Cardiac muscle cell (in vitro differentiated cells and primary cell): Measurements from ENCODE around the gene CCM2. TPM values are rescaled to one million over a fixed set of nuclear protein-coding genes. Genes with fewer than 3 reads are reported as not detected.

ENCODE experiments used
- DNase-seq, 2 donors: peaks; one replicate each; pipeline versions ENCODE4 v3.0.0 to v3.0.0-alpha.2; 2010 to 2017; ENCODE audit warnings: low read depth in 1 of 2, low spot score in 1 of 2
- H3K27ac ChIP-seq: fragments of 200-600 bp; sonication (generic); 2 replicates; pipeline ENCODE4 v1.5.1; 2016
- H3K27me3 ChIP-seq: fragments of 200-600 bp; sonication (generic); 2 replicates; pipeline ENCODE4 v1.6.0; 2016; ENCODE audit warnings: control low read depth
- H3K36me3 ChIP-seq: fragments of 200-600 bp; sonication (generic); 2 replicates; pipeline ENCODE4 v1.5.1; 2016; ENCODE audit warnings: control low read depth
- H3K4me1 ChIP-seq: fragments of 200-600 bp; sonication (generic); 2 replicates; pipeline ENCODE4 v1.8.1; 2017; ENCODE audit warnings: low read depth, mild to moderate bottlenecking, mixed run types
- H3K4me3 ChIP-seq: fragments of 200-600 bp; sonication (generic); 2 replicates; pipeline ENCODE4 v1.5.1; 2016; ENCODE audit warnings: mild to moderate bottlenecking
- H3K9me3 ChIP-seq: fragments of 200-600 bp; sonication (generic); 2 replicates; pipeline ENCODE4 v1.5.1; 2017; ENCODE audit warnings: low read depth, mild to moderate bottlenecking, control low read depth
- CTCF ChIP-seq: IDR thresholded peaks from 2 replicates; pipeline ENCODE4 v1.5.1; 2012; ENCODE audit warnings: low read depth, mild to moderate bottlenecking, low read length
- polyA plus RNA-seq: library from polyadenylated mRNA; unstranded; fragments of >200 nt; fragmentation: Nextera tagmentation; extraction: Ambion mirVana; gene quantifications from 2 replicates; pipeline ENCODE4 v1.2.1, GENCODE V29; 2016
- total RNA-seq: library from RNA; depleted of rRNA; stranded (reverse); fragments of >200 nt; gene quantifications from 2 replicates; pipeline ENCODE4 v1.2.3, GENCODE V29; 2016

The CCM2 gene
- total and polyA plus RNA-seq, 2 experiments from 2014 or later, result 38.3 to 65.7 TPM

GRCh38 chr7:44979481-44980392 is 20.3 kb upstream of the CCM2 start:
- Histone ChIP-seq H3K27ac (peak overlapping the region; percentile 68), H3K4me3 (no peak overlapping the region), H3K4me1 (peaks cover 20% of the 10 kb centered on the region), H3K36me3 (peaks cover 20% of the 10 kb centered on the region), H3K9me3 (no peaks in the 10 kb centered on the region), H3K27me3 (no peaks in the 10 kb centered on the region)
- no peak for DNase-seq
- TF ChIP-seq CTCF, result no peak

DNA sequence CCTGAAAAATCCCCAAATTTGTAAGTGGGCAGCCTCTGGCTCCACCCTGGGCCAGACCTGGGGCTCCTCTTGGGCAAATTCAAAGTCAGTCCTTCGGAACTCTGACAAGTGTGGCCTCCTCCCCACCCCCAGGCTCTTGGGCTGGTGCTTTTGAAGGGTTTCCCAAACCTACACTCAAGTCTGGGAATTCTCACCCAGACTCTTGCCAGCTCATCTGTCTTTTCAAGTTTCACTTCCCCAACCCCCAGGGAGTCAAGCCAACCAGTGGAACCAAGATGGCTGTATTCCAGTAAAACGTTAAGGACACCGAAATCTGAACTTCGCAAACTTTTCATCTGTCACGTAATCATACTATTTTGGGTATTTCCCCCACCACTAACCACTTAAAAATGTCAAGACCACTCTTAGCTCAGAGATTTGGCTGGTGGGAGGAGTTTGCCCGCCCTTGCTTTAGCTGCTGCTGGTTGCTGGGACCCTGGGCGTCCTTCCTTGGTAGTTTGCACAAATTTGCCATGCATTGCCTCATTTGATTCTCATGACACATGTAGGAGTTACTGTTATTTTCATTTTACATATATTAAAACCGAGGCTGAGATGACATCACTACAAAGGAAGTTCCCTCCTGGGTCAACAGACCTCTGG is 19.5 kb upstream of the CCM2 start:
- H3K9me3 ChIP-seq, result no peaks in the 10 kb centered on the region
- peak overlapping the region; percentile 68 for H3K27ac ChIP-seq
- peaks cover 24% of the 10 kb centered on the region for H3K4me1 ChIP-seq
- peak; percentile 70 for DNase-seq
- H3K27me3 ChIP-seq, result no peaks in the 10 kb centered on the region
- H3K36me3 ChIP-seq, result peaks cover 20% of the 10 kb centered on the region
- TF ChIP-seq CTCF, result no peak
- no peak overlapping the region for H3K4me3 ChIP-seq

GRCh38 chr7:44981035-44981706 is 18.8 kb upstream of the CCM2 start:
- H3K36me3 ChIP-seq, result peaks cover 20% of the 10 kb centered on the region
- TF ChIP-seq CTCF, result no peak

GRCh38 chr7:44982535-44982923 is 17.5 kb upstream of the CCM2 start:
- no peak overlapping the region for H3K27ac ChIP-seq
- DNase-seq, result no peak
- H3K4me1 ChIP-seq, result peaks cover 26% of the 10 kb centered on the region
- no peak for TF ChIP-seq CTCF
- H3K27me3 ChIP-seq, result no peaks in the 10 kb centered on the region
- H3K36me3 ChIP-seq, result peaks cover 20% of the 10 kb centered on the region
- H3K4me3 ChIP-seq, result no peak overlapping the region
- no peaks in the 10 kb centered on the region for H3K9me3 ChIP-seq

More at GRCh38 chr7:44981035-44981706, 18.8 kb upstream of the CCM2 start:
- H3K9me3 ChIP-seq, result no peaks in the 10 kb centered on the region
- DNase-seq, result no peak
- no peaks in the 10 kb centered on the region for H3K27me3 ChIP-seq
- H3K4me1 ChIP-seq, result peaks cover 24% of the 10 kb centered on the region
- H3K4me3 ChIP-seq, result no peak overlapping the region
- H3K27ac ChIP-seq, result peak overlapping the region; percentile 68

DNA sequence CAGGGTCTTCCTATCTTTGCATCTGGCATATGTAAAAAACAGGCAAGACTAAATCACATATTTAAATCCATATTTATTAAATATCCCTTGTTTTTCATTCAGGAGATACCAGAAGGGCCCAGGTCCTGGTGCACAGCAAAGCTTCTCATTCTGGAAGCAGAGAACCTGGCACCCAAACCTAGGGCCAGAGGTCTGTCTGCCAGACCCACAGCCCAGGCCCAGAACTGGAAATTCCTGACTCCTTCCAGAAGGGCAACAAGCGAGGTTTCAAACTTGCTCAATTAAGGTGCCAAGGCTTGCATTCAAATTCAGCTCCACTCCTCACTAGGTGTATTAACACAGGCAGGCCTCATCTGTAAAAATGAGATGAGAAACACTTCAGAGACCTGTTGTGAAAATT is 17.0 kb upstream of the CCM2 start:
- Histone ChIP-seq H3K4me1 (peaks cover 29% of the 10 kb centered on the region), H3K9me3 (no peaks in the 10 kb centered on the region), H3K4me3 (no peak overlapping the region), H3K27ac (no peak overlapping the region), H3K27me3 (no peaks in the 10 kb centered on the region), H3K36me3 (peaks cover 20% of the 10 kb centered on the region)
- no peak for DNase-seq
- no peak for TF ChIP-seq CTCF
